HG03469 (cell line): ENCODE results near the gene TMED1.
A peak's percentile ranks its signal among the peaks of the same experiment; 100 is the strongest.

Experiments used
- ATAC-seq: cut with Tn5 transposase; IDR thresholded peaks from one replicate; pipeline ENCODE4 v1.9.1; 2021; ENCODE audit warnings: mild to moderate bottlenecking, moderate library complexity, moderate number of reproducible peaks; ENCODE audit not compliant: unreplicated experiment

TMED1 gene

DNA sequence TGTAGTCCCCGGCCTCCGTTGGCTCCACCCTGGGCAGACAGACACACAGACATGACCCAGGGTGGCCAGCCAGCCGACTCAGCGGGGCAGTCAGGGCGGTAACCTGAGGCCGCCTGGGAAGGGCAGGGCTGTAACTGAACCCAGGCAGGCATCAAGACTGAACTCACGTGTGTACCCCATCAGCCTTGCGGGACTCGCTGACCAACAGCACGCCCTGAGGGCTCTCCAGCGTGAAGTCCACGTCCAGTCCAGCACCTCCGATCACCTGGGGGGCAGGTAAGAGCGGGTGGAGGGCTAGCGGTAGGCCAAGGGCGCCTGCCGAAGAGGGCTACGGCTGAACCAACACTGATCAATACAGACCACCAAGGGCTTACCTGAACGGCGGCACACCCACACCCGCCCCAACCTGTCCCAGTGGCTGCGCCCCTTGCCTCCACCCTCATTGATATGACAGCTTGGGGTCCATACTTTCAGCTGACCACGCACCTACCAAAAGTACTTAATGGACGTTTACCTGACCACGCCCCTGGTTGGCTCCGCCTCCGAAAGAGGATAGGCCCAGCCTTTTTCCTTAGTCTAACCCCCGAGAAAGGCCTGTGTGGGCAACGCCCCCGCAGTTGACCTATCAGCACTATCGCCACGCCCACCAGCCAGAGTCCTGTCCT lies 791 bp downstream of the TMED1 start:
- ATAC-seq, result peak; percentile 53

DNA sequence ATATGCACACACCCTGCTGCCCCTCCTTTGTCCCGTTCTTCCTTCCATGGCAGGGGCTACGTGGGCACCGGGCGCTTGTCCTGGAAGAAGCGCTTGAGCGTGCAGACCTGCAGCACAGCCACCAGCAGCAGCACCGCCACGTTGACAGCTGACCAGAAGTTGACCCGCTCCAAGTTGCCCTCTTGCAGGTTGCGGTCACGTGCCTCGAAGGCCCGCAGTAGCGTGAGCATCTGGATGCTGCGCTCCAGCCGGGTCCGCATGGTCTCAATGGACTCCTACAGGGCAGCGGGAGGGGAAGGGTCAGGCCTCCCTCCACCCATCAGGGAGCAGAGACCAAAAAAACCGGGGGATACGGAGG lies 3.1 kb downstream of the TMED1 start:
- ATAC-seq, result no peak

DNA sequence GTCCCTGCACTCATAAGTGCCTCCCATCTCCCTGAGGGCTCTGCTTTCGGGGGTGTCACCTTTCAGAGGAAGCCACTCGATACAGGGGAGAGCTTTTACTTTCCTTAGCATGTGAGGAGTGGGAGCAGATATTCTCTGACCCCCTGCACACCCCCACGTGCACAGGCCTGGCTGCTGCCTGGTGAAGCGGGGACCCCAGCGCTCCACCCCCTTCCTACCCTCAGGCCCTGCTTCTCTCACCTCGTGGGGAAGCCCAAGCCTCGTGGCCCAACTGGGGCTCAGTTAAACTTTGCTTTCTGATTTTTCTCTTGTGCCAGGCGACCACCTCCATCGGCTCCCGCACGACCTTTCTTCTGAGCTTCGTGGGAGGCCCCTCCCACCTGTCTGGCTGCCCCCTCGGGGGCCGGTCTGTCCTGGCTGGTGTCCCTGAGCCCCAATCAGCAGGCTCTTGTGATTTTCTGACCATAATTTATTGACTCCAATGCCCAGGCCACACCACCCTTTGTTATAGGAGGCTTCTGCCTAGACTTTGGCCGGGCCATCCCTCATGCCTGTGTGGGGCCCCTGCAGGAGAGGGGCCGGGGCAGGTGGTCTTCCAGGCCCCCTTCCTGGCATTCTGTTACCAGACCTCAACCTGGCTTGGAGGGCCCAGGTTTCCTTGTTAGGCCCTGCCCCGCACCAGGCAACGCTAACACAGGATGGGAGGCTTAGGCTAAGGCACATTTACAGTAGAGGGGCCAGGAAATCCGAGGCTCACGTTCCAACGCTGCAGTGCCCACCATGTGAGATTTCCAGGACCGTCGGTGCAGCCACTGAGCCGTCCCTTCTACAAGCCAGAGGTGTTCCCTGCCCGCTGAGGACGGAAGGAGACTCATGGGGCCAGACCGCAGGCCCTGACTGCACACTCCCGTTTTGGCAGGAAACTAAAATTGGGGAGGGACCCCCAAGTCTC lies 3.7 kb downstream of the TMED1 start:
- no peak for ATAC-seq

DNA sequence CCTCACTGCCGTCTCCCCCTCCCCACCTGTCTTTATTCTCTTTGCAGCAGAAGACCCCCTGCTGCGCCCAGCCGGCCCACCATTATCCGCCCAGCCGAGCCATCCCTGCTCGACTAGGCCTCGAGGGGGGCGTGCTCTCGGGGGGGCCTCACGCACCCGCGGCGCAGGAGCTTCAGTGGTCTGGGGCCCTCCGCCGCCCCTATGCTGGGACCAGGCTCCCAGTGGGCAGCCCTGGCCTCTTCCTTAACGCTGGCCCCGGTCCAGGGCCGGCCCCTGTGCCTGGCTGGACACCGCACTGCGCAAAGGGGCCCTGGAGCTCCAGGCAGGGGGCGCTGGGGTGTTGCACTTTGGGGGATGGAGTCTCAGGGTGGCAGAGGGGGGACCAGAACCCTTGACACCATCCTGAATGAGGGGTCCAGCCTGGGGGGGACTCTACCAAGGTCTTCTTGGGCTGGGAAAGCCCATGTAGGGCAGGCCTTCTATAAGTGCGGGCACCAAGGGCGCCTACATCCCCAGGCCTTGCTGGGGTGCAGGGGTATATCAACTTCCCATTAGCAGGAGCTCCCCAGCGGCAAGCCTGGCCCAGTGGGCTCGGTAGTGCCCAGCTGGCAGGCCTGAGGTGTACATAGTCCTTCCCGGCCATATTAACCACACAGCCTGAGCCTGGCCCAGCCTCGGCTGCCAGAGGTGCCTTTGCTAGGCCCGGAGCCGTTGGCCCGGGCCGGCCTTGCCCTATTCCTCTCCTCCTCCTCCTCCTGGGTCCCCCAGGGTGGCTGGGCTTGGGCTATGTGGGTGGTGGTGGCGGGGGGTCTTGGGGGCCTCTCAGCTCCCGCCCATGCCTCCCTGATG lies 4.9 kb downstream of the TMED1 start:
- no peak for ATAC-seq

DNA sequence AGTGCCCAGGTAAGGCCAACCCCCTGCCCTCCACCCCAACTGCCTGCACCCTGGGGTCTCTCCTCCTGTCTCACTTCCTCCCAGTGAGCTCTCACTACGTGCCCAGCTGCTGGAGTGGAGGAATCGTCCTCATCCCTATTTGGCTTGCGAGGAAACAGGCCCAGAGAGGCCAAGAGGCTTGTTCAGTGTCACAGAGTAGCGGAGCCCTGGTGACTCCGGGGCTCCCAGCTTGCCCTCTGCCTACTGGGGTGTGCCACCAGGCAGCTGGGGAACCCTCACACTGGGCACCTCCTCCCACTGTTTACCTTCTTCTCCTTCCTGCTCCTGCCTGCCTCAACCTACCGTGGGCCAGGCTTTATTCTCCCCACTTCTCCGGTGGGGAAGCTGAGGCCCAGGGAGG lies 5.6 kb downstream of the TMED1 start:
- no peak for ATAC-seq

DNA sequence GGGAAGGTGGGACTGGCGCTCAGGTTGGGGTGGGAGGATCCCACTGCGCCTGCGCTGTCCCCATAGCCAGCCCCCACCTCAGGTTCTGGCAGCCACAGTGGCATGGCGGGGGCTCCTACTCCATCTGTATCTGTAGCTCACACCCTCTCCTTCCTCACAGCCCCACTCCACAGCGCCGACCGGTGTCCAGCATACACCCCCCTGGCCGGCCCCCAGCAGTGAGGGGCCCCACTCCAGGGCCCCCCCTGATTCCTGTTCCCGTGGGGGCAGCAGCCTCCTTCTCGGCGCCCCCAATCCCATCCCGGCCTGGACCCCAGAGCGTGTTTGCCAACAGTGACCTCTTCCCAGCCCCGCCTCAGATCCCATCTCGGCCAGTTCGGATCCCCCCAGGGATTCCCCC lies 6.0 kb downstream of the TMED1 start:
- no peak for ATAC-seq

DNA sequence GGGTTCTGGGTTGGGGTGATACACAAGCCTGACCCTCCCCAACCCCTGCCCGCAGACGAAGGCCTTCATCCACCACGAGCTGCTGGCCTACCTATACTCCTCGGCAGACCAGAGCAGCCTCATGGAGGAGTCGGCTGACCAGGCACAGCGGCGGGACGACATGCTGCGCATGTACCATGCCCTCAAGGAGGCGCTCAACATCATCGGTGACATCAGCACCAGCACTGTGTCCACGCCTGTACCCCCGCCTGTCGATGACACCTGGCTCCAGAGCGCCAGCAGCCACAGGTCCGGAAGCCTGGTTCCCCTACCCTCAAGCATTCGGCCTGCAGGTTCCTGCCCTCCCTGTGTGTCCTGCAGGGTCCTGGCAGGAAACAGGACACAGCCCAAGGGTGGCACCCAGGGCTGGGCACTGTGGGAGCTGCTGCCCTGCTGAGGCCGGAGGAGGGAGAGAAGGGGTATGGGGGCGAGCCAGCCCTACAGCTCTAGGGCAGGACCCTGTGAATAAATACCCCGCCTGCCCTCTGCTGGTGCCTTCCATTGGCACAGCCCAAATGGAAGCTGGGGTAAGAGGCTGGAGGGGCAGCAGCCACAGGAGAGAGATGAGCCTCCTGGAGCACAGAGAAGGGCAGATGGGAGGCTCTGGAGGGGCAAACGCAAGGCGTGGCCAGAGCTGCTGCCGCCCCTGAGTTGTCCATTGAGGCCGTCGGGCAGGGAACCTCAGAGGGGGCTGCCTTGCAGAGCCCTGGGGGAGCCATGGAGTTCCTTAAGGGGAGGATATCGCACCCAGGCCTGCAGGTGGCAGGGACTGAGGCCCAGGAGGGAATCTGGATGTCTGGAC lies 6.8 kb downstream of the TMED1 start:
- no peak for ATAC-seq

DNA sequence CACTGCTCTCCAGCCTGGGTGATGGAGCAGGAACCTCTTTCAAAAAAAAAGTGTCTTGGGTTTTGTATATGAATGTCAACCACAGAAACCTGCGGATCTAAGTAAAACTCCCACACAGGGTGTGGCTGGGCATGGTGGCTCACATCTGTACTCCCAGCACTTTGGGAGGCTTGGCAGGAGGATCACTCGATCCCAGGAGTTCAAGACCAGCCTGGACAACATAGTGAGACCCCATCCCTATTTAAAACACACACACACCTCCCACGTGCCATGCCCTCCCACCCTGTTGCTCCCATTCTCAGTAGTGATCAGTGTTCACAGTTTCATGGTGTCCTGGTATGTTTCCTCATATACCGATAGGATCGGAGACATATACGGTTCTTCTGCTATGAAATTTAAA lies 9.2 kb downstream of the TMED1 start:
- ATAC-seq, result no peak

DNA sequence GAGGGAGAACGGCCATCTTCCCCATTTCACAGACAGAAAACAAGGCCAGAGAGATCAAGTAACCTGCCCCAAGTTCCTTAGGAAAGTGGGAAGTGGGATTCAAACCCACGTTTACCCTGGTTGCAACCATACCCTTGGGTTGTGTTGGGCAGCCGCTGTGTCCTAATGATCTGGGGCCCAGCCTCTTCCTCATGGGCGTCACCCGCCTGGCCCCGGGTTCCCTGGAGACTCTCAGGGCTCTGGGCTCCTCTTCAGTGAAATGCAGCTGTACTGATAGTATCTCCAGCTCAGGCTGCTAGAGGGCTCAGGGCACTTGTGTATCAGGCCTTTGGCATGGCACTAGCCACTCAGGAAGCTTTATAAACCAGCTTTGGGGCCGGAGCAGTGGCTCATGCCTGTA lies 9.8 kb downstream of the TMED1 start:
- no peak for ATAC-seq

DNA sequence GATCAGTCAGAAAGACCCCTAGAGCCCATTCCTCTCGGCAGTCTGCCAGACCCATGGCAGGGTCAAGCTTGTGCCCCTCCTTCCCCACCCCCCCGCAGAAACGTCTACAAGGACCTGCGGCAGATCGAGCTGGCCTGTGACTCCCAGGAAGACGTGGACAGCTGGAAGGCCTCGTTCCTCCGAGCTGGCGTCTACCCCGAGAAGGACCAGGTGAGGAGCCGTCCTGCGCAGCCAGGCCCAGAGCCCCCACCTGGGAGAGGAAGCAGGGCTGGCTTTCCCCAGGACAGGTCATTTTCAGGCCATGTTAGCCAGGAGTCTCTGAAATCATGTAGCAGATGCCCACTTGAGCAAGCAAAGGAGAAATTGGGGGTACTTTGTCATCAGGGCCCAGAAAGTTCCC lies 12.3 kb downstream of the TMED1 start:
- ATAC-seq, result no peak

DNA sequence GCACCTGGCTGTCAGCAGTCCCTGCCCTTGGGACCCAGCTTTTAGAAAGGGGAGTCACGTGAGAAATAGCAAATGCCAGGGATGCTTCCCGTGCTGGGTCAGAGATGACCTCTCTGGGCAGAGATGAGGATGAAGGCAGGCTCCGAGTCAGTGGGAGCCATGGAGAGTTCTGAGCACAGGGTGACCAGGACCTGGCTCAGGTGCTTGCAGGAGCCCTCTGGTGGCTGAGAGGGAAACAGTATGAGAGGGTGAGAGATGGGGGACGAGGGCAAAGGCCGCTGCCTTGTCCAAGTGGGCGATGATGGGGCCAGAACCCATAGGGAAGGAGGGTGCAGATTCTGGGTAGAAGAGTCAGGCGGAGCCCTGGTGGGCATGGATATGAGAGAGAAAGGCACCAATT lies 15.8 kb downstream of the TMED1 start:
- no peak for ATAC-seq

DNA sequence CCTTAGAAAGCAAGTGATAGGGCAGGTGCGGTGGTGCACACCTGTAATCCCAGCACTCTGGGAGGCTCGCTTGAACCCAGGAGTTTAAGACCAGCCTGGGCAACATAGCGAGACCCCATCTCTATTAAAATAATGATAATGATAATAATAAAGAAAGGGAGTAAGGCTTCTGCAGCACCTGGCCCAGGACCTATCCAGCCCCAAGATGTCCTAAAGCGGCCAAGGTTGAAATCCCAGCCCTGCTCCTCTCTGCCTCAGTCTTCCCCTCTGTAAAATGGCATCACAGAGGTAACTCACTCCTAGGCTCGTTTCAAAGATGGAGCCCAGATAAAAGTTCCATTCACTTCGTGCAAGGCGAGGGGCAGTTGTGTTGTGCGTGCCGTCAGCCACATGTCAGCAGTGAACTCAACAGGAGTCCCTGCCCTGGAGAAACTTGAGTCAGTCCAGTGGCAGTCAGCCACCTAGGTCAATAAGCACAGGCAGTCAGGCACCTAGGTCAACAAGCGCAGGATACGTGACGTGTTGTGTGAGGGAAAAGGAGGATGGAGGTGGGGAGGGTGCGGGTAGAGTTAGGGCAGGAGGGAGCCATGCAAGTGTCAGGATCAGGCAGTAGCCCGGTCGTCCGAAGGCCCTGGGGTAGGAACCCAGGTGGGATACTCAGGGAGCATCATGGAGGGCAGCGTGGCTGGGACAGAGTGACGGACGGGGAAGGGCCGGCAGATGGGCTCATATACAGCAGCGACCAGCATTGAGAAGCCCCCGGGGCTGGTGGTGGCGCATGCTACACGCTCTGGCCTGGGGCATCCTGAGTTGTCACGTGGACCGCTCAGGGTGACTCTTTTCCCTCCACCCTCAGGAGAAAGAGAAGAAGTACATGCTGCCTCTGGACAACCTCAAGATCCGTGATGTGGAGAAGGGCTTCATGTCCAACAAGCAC lies 16.6 kb downstream of the TMED1 start:
- no peak for ATAC-seq

DNA sequence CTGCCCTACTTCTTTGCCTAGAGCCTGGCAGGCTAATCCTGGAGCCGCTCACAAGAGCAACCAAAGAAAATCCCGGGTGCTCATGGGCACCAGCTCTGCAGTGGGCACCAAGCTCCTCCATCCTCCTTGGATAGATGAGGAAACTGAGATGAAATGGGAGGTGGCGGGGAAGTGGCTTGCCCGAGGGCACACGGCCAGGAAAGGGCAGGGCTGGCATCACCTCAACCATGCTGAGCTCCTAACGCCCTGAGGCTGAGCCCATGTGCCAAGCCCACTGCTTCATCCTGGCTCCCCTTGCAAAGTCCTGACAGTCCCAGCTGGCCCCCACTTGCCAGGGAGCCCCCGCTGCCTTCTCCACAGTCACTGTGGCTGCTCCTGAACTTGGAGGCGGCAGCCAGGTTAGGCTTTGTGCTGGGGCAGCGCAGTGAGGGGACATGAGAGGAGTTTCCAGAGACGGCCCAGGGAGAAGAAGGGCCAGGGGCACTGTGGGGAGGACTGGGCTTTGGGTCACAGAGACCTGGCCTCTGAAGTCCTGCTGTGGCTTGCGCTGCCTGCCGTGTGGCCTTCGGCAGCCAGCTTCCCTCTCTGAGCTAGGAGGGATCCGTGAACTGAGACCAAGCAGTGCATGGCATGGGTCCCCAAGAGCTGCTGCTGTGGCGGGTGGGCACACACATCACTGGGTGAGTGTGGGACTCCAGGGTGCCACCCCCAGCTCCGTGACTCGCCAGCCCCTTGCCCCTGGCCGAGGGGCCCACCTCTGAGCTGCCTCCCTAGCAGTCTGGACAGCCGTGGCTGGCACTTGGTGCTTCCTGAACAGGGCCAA lies 17.5 kb downstream of the TMED1 start:
- no peak for ATAC-seq

DNA sequence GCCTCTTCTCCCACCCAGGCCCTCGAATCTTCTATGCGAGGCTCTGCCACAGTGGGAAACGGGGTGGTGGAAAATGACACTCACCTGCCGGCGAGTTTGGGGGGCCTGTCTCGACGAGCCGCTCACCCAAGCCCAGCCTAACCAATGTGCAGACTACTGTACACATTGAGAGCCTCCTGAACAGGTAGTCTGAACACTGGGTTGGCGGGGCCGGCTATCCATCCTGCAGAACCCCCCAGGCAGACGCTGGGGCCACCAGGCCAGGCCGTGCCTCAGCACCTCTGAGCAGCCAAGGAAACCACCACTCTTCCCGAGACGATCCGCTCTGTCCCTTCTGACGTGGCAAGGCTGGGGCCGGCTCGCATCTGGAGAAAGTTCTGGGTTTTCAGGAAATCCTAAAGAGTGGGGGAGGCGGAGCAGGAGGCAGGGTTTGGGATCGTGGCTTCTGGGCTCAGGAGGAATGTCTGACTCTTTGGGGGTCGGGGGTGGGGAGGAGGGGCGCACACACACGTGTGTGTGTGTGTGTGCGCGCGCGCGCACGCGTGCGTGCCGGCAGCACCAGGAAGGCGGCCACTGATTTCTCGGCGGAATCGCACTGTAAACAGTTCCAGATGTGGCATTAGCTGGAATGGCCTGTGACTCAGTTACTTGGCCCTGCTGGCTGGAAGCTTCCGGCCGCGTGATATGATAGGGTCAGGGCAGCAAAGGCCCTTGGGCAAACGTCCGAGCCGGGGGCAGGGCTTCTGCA lies 18.5 kb downstream of the TMED1 start:
- ATAC-seq, result no peak

DNA sequence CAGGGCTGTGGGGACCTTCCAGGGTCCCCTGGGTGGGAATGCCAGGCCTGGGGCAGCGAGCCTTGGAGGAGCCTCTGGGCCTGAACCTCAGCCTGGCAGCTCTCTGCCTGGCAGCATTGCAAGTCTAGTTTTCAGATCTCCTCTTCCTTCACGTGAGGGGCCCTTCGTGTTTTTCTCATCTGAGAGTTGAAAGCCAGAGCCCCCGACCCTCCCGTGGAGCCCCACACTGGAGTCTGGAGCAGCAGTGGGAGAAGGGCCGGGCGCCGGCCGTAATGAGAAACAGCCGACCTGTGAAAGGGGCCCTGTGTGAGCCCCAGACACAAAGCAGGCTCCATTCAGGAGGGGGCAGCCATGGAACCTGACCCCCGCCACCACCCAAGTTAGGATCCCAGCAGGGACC lies 19.3 kb downstream of the TMED1 start:
- ATAC-seq, result no peak

DNA sequence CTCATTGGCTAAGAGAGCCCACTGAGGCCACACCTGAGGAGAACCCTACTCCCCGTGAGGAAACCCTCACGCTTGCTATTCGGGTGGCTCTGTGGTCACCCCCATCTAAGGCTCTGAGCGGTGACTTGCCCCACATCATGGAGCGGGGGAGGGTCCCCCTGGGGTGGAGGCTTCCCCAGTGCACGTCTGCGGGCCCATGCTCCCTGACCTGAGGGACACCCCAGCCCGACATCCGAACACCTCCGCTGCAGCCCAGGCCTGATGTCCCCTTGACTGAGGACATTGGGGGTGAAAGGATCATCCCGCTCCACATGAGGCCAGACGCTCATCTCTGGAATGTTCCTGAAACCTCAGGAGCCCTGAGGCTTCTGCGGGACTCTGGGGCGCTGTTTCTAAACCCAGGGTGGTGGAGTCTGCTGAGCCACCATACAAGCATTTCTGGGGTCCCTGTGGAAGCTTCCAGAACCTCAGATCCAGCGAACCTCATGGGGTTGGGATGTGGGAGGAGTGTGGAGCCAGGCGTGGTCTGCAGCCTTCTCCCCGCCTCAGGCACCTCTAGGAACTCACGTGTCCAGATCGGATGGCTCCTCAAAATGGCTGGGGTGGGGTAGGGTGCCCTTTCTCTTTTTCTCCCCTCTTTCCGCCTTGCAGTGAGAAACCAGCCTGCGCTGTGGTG lies 19.9 kb downstream of the TMED1 start:
- no peak for ATAC-seq

DNA sequence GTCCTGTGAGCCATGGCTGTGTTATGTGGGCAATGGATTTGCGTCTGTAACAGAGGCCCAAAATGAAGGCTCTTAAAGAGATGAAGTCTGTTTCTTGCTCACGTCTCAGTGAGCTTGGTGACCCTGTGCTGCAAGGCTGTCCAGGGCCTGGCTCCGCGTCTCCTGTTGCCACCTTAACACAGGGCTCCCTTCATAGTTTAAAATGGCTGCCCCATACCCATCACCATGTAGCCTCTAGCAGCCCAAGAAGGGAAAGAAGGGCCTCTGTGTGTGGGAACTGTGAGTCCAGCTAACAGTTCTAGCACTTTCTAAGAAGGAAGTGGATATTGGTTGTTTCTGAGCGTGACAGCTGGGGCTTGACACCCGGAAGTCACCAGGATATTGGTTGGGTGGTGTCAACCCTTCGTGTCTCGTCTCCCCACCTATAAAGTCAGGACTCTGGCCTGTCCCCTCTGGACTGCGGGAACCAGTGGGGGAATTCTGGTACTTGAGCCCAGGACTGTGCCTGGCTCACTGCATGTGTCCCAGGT lies 20.9 kb downstream of the TMED1 start:
- ATAC-seq, result no peak
